ENCODE data around the gene SIGLEC11. TPM values are rescaled to one million over a fixed set of nuclear protein-coding genes. Genes with fewer than 3 reads are reported as not detected.
A peak's percentile ranks its signal among the peaks of the same experiment; 100 is the strongest.

The SIGLEC11 gene
- polyA plus RNA-seq, 1 experiment: not detected

- no peak for TF ChIP-seq CTCF (IDR thresholded peaks at IDR 0.05; ENCODE audit: insufficient read depth, low read depth, low read length)
- DNase-seq (ENCODE audit: low read depth): no peak
- peaks cover 2% of the 10 kb centered on the region; the same call in 1 of the 2 replicates for H3K27me3 ChIP-seq (ENCODE audit: control insufficient read depth, insufficient read depth, low read length)
- H3K36me3 ChIP-seq (ENCODE audit: control insufficient read depth, insufficient read depth, low read length): no peaks in the 10 kb centered on the region
- ChIA-PET POLR2A (no interaction called here), CTCF (interaction anchor here (0.7 to 4.2 kb wide), 4 partner anchors 13 to 196 kb away, joined by 3 to 49 read pairs (median 4); no protein-coding TSS in a partner anchor)
- no peak overlapping the region for H3K4me3 ChIP-seq (ENCODE audit: low read depth, low read length)
Observed at GRCh38 chr19:49939721-49940481, 21.1 kb downstream of the SIGLEC11 start.

GRCh38 chr19:49938662-49939061 lies 22.3 kb downstream of the SIGLEC11 start:
- ChIA-PET CTCF (interaction anchor here (1.0 to 4.2 kb wide), 7 partner anchors 9 to 197 kb away, joined by 4 to 49 read pairs (median 10); partner anchors contain the start of genes ATF5 and NUP62), POLR2A (no interaction called here)
- DNase-seq (ENCODE audit: low read depth): no peak

GRCh38 chr19:49937750-49938381 lies 23.1 kb downstream of the SIGLEC11 start:
- ChIA-PET POLR2A (no interaction called here), CTCF (interaction anchor here (0.6 to 4.2 kb wide), 12 partner anchors 9 to 198 kb away, joined by 3 to 49 read pairs (median 4); partner anchors contain the start of genes ATF5 and NUP62)
- DNase-seq (ENCODE audit: low read depth): no peak
- Histone ChIP-seq H3K27me3 (ENCODE audit: control insufficient read depth, insufficient read depth, low read length) (peaks cover under 1% of the 10 kb centered on the region; the same call in 1 of the 2 replicates), H3K36me3 (ENCODE audit: control insufficient read depth, insufficient read depth, low read length) (peaks cover 4% of the 10 kb centered on the region; the same call in 1 of the 2 replicates), H3K4me3 (ENCODE audit: low read depth, low read length) (0 out of 2 replicates have a peak overlapping the region, but pooled peaks have one; percentile 10)
- TF ChIP-seq CTCF (IDR thresholded peaks at IDR 0.05; ENCODE audit: insufficient read depth, low read depth, low read length): peak; percentile 96

More at GRCh38 chr19:49938662-49939061, 22.3 kb downstream of the SIGLEC11 start:
- no peaks in the 10 kb centered on the region for H3K36me3 ChIP-seq (ENCODE audit: control insufficient read depth, insufficient read depth, low read length)
- no peak overlapping the region for H3K4me3 ChIP-seq (ENCODE audit: low read depth, low read length)
- no peak for TF ChIP-seq CTCF (IDR thresholded peaks at IDR 0.05; ENCODE audit: insufficient read depth, low read depth, low read length)
- peaks cover 2% of the 10 kb centered on the region; the same call in 1 of the 2 replicates for H3K27me3 ChIP-seq (ENCODE audit: control insufficient read depth, insufficient read depth, low read length)

GRCh38 chr19:49936549-49936948 lies 24.4 kb downstream of the SIGLEC11 start:
- CTCF ChIA-PET: interaction anchor here (1.7 to 4.2 kb wide), 3 partner anchors 18 to 199 kb away, joined by 3 to 49 read pairs (median 22); no protein-coding TSS in a partner anchor

More at GRCh38 chr19:49936549-49936948, 24.4 kb downstream of the SIGLEC11 start:
- DNase-seq (ENCODE audit: low read depth): no peak
- TF ChIP-seq CTCF (IDR thresholded peaks at IDR 0.05; ENCODE audit: insufficient read depth, low read depth, low read length): no peak
- Histone ChIP-seq H3K36me3 (ENCODE audit: control insufficient read depth, insufficient read depth, low read length) (peaks cover 4% of the 10 kb centered on the region; the same call in 1 of the 2 replicates), H3K27me3 (ENCODE audit: control insufficient read depth, insufficient read depth, low read length) (no peaks in the 10 kb centered on the region), H3K4me3 (ENCODE audit: low read depth, low read length) (no peak overlapping the region)
- POLR2A ChIA-PET: no interaction called here
